HG02884 (cell line): ENCODE data around the gene KIT.

ENCODE experiments used
- ATAC-seq: cut with Tn5 transposase; IDR thresholded peaks from one replicate; pipeline ENCODE4 v1.9.1; 2021; ENCODE audit warnings: mild to moderate bottlenecking, moderate library complexity; ENCODE audit not compliant: unreplicated experiment

The KIT gene

GRCh38 chr4:54659749-54660535 is 2.2 kb downstream of the KIT start:
- ATAC-seq, result no peak

- no peak for ATAC-seq
Observed at GRCh38 chr4:54660591-54660990, 2.8 kb downstream of the KIT start.

DNA sequence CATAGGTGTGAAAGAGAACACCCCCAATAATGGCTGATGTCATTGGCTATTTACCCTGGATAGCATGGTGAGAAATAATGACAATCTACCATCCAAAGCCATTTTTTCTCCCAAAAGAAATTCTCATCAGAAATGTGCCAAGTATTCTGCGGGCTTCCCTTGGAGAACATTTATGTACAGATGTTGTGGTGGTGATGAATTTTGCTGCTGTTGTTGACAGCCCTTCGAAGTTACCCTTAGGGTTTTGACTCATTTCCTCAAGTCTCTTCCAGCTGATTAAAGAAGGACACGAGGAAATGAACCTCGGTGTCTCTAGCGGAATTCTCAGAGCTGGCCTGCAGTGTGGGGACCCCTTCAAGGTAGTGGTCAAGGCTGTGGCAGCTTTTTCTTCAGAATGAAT is 3.4 kb downstream of the KIT start:
- no peak for ATAC-seq

DNA sequence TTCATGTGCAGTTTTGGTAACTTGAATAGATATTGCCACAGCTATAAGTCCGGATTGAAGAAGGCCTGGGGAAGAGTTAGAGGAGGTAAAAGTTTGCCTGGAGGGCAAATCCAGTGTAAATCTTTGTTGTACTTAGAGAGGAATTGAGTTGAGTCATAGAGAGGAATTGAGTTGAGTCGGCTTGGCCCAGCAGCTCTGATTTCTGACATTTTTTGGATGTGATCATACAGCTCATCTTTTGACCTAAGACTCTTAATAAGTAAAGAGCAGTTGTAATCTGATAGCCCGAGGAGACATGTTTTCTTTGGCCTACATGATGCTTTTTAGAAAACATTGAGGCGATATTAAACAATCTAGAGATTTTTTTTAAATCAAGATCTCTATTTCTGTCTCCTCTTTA is 3.9 kb downstream of the KIT start:
- no peak for ATAC-seq

- no peak for ATAC-seq
Observed at GRCh38 chr4:54662123-54662522, 4.4 kb downstream of the KIT start.

DNA sequence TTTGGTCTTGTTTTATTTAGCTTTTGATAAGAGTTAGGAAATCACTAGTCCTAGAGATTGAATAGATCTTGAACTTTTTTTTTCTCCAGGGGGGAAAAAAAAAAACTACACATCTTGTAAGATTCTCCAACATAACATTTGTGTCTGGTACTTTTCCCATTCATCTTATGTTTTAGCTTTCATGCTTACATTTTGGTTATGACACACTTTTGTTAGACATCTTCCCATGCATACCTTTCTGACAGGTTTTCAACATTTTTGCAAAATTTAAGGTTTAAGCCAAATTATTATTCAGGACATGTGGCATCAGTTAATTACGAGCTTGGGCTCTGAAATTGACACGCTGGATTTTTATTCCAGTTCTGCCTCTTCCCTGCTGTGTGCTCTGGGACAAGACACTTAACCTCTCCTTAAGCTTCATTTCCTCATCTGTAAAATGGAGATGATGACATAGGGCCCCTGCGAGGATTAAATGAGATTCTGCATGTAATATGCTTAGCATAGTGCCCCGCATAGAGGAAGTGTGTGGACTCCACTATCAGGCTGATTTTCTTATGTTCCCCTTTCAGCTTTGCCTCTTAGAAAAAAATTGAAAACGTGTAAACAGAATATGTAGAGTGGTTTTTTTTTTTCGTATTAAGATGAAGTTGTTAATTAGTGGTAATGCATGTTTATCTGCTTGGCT is 5.3 kb downstream of the KIT start:
- no peak for ATAC-seq

GRCh38 chr4:54664400-54664799 is 6.6 kb downstream of the KIT start:
- ATAC-seq, result no peak

DNA sequence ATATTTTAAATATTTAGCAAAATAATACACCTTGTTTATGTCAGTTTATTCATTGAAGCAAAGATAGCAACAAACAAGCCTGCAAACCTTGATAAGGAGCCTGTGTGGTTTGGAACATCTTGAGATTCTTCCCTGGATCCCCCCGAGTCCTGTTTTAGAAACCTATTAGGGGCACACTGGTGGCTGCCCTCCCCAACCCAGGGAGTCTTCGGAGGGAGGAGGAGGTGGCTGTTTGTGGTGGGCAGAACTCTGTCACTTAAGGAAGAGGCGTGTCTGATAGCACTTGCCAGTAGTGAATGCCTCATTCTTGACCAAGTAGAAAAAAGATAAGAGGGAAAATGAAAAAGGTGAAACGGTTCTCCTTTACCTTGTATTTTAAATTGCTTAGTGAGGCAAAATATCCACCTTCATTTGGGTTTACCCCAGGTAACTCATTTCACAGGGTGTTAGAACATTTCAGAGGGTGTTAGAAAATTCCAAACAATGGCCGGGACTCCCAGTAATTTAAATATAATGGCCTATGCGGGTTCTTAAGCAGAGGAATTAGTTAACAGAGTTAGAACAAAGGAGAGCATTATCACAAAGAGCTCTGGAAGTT is 10.4 kb downstream of the KIT start:
- ATAC-seq, result no peak

DNA sequence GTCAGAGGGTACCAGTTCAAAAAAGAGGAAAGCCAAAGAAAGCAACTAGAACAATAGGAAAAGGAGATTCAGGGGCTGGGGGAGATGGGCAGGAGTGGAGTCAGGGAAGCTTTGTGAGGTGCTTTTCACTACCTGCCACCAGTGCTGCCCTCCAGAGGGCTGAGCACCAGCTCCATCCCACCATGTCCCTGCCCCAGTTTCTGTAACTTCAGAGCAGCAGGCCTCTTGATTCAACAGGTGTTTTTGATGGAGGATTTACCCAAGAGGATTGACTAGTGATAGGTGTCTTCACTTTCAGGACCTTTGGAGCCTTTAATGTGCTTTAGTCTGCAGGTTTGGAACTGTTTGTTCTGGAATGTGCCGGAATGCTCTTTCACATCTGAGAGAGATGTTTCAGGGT is 12.1 kb downstream of the KIT start:
- no peak for ATAC-seq

DNA sequence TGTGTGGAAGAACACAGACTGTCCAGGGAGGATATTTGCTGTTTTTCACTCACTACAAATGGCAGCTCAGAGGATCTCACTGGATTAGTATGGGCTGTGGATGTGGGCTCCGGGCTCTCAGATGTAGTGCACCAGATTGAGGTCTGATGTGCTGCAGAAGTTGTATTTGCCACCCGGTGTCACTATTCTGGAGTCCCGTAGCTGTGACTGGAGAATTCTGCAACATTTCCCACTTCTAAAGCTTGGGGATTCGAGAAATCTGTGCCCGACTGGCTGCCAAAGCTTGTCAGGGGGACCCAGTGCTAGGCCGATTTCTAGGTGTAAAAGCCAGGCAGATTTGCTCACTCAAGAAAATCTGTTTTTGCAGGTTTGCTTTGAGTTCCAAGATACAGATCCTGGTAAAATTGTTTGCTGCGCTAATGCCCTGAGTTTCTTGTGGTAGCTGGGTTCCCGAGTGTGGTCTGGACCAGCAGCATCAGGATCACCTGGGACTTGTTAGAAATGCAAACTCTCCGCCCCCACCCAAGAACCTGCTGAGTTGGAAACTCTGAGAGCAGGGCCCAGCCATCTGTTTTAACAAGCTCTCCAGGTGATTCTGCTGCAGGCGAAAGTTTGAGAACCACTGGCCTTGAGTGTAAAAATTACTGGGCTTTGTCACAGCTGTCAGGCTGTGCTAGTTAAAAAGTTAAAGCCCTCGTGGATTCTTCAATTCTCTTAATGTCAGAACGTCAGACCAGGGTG is 18.1 kb downstream of the KIT start:
- ATAC-seq, result no peak

DNA sequence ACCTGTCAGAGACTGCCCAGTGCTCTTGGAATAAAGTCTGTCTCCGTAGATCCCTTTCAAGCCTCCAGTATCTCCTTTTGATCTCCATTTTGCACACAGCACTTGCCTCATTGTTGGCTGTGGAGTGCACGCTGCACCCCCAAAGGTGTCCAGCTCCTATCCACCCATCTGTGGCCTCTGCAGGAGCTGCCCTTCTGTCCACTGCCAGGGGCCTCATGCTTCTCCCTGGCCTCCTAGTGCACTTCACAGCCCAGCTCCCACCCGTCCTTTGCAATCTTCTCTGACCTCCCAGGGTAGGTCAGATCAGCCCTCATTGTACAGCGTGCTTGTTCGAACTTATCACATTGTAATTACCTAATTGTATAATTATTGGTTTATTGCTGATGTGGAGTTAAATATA is 18.9 kb downstream of the KIT start:
- ATAC-seq, result no peak

DNA sequence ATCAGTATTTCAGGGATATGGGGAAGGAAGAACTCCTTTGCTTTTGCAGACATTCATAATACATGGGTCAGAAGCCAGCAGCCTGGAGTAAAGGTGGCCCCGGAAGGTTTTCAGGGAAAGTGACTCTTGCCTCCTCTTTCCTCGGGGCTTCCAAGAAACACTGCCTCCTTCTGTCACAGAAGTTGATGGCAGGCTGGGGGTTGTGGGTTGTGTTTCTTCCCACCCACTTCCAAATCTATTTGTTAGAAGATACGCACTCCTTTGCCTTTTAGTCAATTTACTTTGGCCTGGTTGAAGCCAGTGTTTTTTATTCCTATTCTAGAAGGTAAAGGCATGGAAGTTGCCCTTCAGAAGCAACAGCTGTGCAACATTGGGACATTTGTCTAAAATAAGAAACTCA is 19.7 kb downstream of the KIT start:
- ATAC-seq, result no peak

GRCh38 chr4:54677853-54678650 is 20.3 kb downstream of the KIT start:
- no peak for ATAC-seq

DNA sequence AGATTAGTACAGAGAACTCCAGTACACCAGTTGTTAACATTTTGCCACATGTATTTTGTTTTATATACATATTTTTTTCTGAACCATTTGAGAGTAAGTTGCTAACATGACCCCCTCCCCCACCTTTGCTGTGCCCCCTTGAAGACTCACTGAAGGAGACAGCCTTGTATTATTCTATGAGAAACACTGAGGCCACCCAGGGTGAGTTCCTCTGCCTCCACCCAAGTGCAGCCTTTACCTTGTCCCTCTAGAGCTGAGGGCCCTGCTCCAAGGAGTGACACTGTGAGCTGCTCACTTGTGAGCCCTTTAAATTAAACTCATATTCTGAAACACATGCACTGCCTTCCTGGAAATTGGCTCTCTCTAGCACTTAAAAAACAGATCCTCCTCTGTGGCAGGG is 21.1 kb downstream of the KIT start:
- no peak for ATAC-seq

- ATAC-seq, result no peak
Observed at GRCh38 chr4:54679813-54680212, 22.1 kb downstream of the KIT start.

- ATAC-seq, result no peak
Observed at GRCh38 chr4:54683616-54684346, 26.0 kb downstream of the KIT start.

GRCh38 chr4:54685810-54686209 is 28.1 kb downstream of the KIT start:
- no peak for ATAC-seq

DNA sequence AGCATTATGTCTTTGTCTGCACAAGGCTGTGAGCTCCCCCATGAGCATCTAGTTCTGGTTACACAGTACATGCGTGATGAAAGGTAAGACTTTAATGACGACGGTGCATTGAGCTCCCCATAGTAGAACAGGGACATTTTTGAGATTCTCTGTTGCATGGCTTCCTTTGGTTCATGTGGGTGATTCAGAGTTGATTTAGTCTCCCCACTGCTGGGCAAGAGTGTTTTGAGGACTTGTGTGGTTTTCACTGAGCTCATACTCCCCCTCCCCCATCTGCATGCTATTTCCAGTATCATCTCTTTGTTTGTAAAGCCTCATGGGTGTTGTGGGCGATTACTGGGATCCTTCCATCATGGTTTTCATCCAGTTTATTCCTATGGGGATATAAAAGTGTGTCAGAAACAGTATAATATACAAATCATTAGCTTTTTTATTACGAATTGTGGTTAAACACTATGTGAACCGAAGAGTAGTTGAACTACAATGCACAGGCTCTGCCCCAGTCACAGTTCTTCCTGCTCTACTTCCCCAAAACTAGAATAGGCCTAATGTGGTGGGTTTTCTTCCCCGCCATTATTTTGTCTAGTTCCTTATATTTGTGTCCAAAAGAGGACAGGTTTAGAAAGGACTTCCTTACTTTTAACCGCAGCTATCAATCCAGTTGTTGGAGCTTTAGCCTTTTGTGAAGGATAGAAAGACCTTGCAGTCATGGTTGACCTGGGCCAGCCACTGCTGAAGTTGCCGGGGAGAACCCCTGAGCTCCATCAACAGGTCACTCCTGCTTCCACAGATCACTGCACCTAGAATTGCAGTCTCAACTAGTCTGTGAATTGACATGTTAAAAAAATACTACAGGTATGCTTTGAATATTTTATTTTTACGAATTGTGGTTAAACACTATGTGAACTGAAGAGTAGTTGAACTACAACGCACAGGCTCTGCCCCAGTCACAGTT is 30.4 kb downstream of the KIT start:
- peak; percentile 49 for ATAC-seq

DNA sequence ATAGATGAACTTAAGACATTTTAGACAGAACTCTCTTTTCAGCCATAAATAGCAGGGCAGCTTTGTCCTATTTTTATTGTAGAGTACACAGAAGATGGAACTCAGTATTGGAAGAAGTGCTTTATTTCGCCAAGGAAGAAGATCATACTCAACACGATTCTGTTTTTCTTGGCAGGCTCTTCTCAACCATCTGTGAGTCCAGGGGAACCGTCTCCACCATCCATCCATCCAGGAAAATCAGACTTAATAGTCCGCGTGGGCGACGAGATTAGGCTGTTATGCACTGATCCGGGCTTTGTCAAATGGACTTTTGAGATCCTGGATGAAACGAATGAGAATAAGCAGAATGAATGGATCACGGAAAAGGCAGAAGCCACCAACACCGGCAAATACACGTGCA is 37.6 kb downstream of the KIT start:
- ATAC-seq, result no peak
